Stimulated activated CD8-positive, alpha-beta memory T cell treated with anti-CD3 and anti-CD28 coated beads, Interleukin-12 subunit alpha, Interleukin-12 subunit beta, amount 100 ng/mL, for 24 hours (primary cell): Measurements from ENCODE around the gene RELN.
"Not testable (repeated sequence)": the region's sequence is repeated elsewhere in the genome, so short reads cannot be mapped to it uniquely, and the experiment has no call there.

Source experiments
- DNase-seq: peaks from one replicate; pipeline ENCODE4 v3.0.0-alpha.2; 2020; ENCODE audit errors: extremely low read depth

The RELN gene

GRCh38 chr7:103989200-103989784 is at the start of gene RELN:
TSS of gene RELN (minus strand) at chr7:103989658. CDS start at chr7:103989356, 302 bp downstream.
- no peak for DNase-seq

- no peak for DNase-seq
These were observed 48.7 kb upstream of the RELN start for GRCh38 chr7:104038136-104038535.

- DNase-seq = not testable (repeated sequence)
These were observed 47.4 kb upstream of the RELN start for GRCh38 chr7:104036889-104037288.

GRCh38 chr7:104035351-104035750 is 45.9 kb upstream of the RELN start:
- no peak for DNase-seq

GRCh38 chr7:104034679-104035078 is 45.2 kb upstream of the RELN start:
- DNase-seq = no peak

GRCh38 chr7:104033837-104034236 is 44.4 kb upstream of the RELN start:
- DNase-seq = no peak

- no peak for DNase-seq
These were observed 43.0 kb upstream of the RELN start for GRCh38 chr7:104032486-104032885.

GRCh38 chr7:104029765-104030164 is 40.3 kb upstream of the RELN start:
- no peak for DNase-seq

- no peak for DNase-seq
These were observed 35.2 kb upstream of the RELN start for GRCh38 chr7:104024632-104025031.

GRCh38 chr7:104023100-104023499 is 33.6 kb upstream of the RELN start:
- no peak for DNase-seq

GRCh38 chr7:104018425-104018824 is 29.0 kb upstream of the RELN start:
- no peak for DNase-seq

GRCh38 chr7:104017001-104017400 is 27.5 kb upstream of the RELN start:
- DNase-seq = no peak

- DNase-seq = no peak
These were observed 23.4 kb upstream of the RELN start for GRCh38 chr7:104012835-104013234.

- DNase-seq = no peak
These were observed 22.4 kb upstream of the RELN start for GRCh38 chr7:104011829-104012228.

GRCh38 chr7:104010052-104010909 is 20.8 kb upstream of the RELN start:
- DNase-seq = no peak

- DNase-seq = no peak
These were observed 18.6 kb upstream of the RELN start for GRCh38 chr7:104008107-104008506.

GRCh38 chr7:104007614-104008013 is 18.2 kb upstream of the RELN start:
- no peak for DNase-seq

- DNase-seq = no peak
These were observed 15.7 kb upstream of the RELN start for GRCh38 chr7:104005197-104005596.

- DNase-seq = no peak
These were observed 7.2 kb upstream of the RELN start for GRCh38 chr7:103996639-103997038.

GRCh38 chr7:103996017-103996551 is 6.6 kb upstream of the RELN start:
- no peak for DNase-seq

GRCh38 chr7:103995554-103995953 is 6.1 kb upstream of the RELN start:
- no peak for DNase-seq

- DNase-seq = no peak
These were observed 4.1 kb upstream of the RELN start for GRCh38 chr7:103993551-103993950.

GRCh38 chr7:103991406-103991805 is 1.9 kb upstream of the RELN start:
- no peak for DNase-seq
